OCI-LY7 (cell line): Measurements from ENCODE around the gene PYCARD.

ENCODE experiments used
- CTCF ChIP-seq: fragments of 200-600 bp; sonication (generic); conservative IDR thresholded peaks from 2 replicates; pipeline ENCODE4 v1.5.1; 2014; ENCODE audit warnings: mild to moderate bottlenecking, antibody characterized with exemption, low read length, moderate library complexity, mixed read lengths
- EZH2phosphoT487 ChIP-seq: fragments of 200-600 bp; sonication (generic); IDR thresholded peaks from 2 replicates; pipeline ENCODE4 v1.6.1; 2018; ENCODE audit warnings: low read depth, borderline replicate concordance, mild to moderate bottlenecking, mixed run types, antibody characterized with exemption, low read length, moderate library complexity, mixed read lengths

- TF ChIP-seq CTCF (no peak), EZH2phosphoT487 (no peak)
These were observed 12.5 kb downstream of the PYCARD start for GRCh38 chr16:31190061-31190460.
